ENCODE results near the gene ERFE. TPM values are rescaled to one million over a fixed set of nuclear protein-coding genes. Genes with fewer than 3 reads are reported as not detected.

ERFE gene
- total and polyA plus RNA-seq, 2 donors (not counting 3 experiments of a cell fraction or from before 2014, with no cell fraction given), result 0.65 to 1.2 TPM

DNA sequence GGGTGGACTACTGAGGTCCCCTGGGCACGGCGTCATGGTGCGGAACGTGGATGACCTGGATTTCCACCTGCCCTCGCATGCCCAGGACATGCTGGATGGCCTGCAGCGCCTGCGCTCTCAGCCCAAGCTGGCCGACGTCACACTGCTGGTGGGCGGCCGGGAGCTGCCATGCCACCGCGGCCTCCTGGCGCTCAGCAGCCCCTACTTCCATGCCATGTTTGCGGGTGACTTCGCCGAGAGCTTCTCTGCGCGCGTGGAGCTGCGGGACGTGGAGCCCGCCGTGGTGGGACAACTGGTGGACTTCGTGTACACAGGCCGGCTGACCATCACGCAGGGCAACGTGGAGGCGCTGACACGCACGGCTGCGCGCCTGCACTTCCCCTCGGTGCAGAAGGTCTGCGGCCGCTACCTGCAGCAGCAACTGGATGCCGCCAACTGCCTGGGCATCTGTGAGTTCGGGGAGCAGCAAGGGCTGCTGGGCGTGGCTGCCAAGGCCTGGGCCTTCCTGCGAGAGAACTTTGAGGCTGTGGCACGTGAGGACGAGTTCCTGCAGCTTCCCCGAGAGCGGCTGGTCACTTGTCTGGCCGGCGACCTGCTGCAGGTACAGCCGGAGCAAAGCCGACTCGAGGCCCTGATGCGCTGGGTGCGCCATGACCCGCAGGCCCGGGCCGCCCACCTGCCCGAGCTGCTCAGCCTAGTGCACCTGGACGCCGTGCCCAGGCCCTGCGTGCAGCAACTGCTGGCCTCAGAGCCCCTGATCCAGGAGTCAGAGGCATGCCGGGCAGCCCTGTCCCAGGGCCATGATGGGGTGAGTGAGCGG lies 17.8 kb upstream of the ERFE start:
- POLR2A ChIA-PET, result no interaction called here
- no peak overlapping the region for H3K4me2 ChIP-seq (ENCODE audit: insufficient read depth, low read length)
- dilution Hi-C loops (cut with MboI; ENCODE audit: extremely low pct_ligation_motif_present, low sequenced_read_pairs), result no loop called here
- intact Hi-C loops (cut with micrococcal nuclease), result no loop called here
- CTCF ChIA-PET, result interaction anchor here (0.6 to 0.7 kb wide), 2 partner anchors 283 to 305 kb away, joined by 3 to 4 read pairs; no protein-coding TSS in a partner anchor
- no peak overlapping the region for H3K9ac ChIP-seq (replicated peaks; ENCODE audit: extremely low read depth, insufficient read depth, low read length)
- no peaks in the 10 kb centered on the region for H3K9me3 ChIP-seq (replicated peaks; ENCODE audit: control insufficient read depth, insufficient read depth, low read length)
- H3K27me3 ChIP-seq (ENCODE audit: control insufficient read depth in 2 of 2, insufficient read depth in 2 of 2, low read length in 2 of 2), result no peaks in the 10 kb centered on the region
- H3K4me3 ChIP-seq (replicated peaks in 1 of 3; ENCODE audit: insufficient read depth in 1 of 3, low read depth in 1 of 3, low read length in 3 of 3), result no peak overlapping the region
- no peaks in the 10 kb centered on the region for H3K9me1 ChIP-seq (replicated peaks; ENCODE audit: control insufficient read depth, extremely low read depth, insufficient read depth, low read length)
- no peaks in the 10 kb centered on the region for H3K36me3 ChIP-seq (ENCODE audit: control insufficient read depth in 2 of 2, extremely low read depth in 1 of 2, insufficient read depth in 2 of 2, low read length in 2 of 2)
- no peaks in the 10 kb centered on the region for H3K4me1 ChIP-seq (ENCODE audit: control insufficient read depth, extremely low read depth, insufficient read depth, low read length)
- DNase-seq (ENCODE audit: low read depth, low spot score), result no peak
- no peak overlapping the region for H2AFZ ChIP-seq (ENCODE audit: low read depth, low read length)
- no peak for TF ChIP-seq MYC (IDR thresholded peaks at IDR 0.05; ENCODE audit: low read depth, low read length)
- TF ChIP-seq, protein P1, sequence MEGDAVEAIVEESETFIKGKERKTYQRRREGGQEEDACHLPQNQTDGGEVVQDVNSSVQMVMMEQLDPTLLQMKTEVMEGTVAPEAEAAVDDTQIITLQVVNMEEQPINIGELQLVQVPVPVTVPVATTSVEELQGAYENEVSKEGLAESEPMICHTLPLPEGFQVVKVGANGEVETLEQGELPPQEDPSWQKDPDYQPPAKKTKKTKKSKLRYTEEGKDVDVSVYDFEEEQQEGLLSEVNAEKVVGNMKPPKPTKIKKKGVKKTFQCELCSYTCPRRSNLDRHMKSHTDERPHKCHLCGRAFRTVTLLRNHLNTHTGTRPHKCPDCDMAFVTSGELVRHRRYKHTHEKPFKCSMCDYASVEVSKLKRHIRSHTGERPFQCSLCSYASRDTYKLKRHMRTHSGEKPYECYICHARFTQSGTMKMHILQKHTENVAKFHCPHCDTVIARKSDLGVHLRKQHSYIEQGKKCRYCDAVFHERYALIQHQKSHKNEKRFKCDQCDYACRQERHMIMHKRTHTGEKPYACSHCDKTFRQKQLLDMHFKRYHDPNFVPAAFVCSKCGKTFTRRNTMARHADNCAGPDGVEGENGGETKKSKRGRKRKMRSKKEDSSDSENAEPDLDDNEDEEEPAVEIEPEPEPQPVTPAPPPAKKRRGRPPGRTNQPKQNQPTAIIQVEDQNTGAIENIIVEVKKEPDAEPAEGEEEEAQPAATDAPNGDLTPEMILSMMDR (IDR thresholded peaks at IDR 0.05; ENCODE audit: extremely low read depth in 1 of 2, insufficient read depth in 1 of 2, low read depth in 1 of 2, low read length in 2 of 2), result no peak
- no peak for TF ChIP-seq GATA2 (IDR thresholded peaks at IDR 0.05; ENCODE audit: insufficient read depth, insufficient read length, low read depth, low read length)
- TF ChIP-seq POLR2A (IDR thresholded peaks at IDR 0.05; ENCODE audit: low read depth, low read length), result no peak
- no peak for TF ChIP-seq JUN (IDR thresholded peaks at IDR 0.05; ENCODE audit: borderline replicate concordance, insufficient read depth, insufficient read length, low read depth)
- no peak for TF ChIP-seq EZH2 (IDR thresholded peaks at IDR 0.05; ENCODE audit: borderline replicate concordance, low read depth, low read length, severe bottlenecking)
- TF ChIP-seq POLR2AphosphoS5 (IDR thresholded peaks at IDR 0.05; ENCODE audit: insufficient read depth, low read depth, low read length), result no peak
- no peak for TF ChIP-seq MAX (IDR thresholded peaks at IDR 0.05; ENCODE audit: insufficient read depth, insufficient read length)
- no peak for TF ChIP-seq FOS (IDR thresholded peaks at IDR 0.05; ENCODE audit: borderline replicate concordance, insufficient read depth, low read length)
- H3K27ac ChIP-seq (ENCODE audit: insufficient read depth, low read depth, low read length), result no peak overlapping the region
- no peak for FAIRE-seq
- H4K20me1 ChIP-seq (replicated peaks; ENCODE audit: control insufficient read depth, extremely low read depth, insufficient read depth, low read length), result no peaks in the 10 kb centered on the region
- BruUV-seq (replicated peaks), result no TSS peak
- H3K79me2 ChIP-seq (ENCODE audit: control insufficient read depth, insufficient read depth, low read length), result no peaks in the 10 kb centered on the region

Measured in endothelial cell of umbilical vein (primary cell).